Measurements from ENCODE around the gene CTNNA1. TPM values are rescaled to one million over a fixed set of nuclear protein-coding genes. Genes with fewer than 3 reads are reported as not detected.
A peak's percentile ranks its signal among the peaks of the same experiment; 100 is the strongest.
"Not testable (repeated sequence)": the region's sequence is repeated elsewhere in the genome, so short reads cannot be mapped to it uniquely, and the experiment has no call there.

Gene CTNNA1, protein sequence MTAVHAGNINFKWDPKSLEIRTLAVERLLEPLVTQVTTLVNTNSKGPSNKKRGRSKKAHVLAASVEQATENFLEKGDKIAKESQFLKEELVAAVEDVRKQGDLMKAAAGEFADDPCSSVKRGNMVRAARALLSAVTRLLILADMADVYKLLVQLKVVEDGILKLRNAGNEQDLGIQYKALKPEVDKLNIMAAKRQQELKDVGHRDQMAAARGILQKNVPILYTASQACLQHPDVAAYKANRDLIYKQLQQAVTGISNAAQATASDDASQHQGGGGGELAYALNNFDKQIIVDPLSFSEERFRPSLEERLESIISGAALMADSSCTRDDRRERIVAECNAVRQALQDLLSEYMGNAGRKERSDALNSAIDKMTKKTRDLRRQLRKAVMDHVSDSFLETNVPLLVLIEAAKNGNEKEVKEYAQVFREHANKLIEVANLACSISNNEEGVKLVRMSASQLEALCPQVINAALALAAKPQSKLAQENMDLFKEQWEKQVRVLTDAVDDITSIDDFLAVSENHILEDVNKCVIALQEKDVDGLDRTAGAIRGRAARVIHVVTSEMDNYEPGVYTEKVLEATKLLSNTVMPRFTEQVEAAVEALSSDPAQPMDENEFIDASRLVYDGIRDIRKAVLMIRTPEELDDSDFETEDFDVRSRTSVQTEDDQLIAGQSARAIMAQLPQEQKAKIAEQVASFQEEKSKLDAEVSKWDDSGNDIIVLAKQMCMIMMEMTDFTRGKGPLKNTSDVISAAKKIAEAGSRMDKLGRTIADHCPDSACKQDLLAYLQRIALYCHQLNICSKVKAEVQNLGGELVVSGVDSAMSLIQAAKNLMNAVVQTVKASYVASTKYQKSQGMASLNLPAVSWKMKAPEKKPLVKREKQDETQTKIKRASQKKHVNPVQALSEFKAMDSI
- 100 to 1,000 TPM; 223 to 304 (median 263) TPM for total RNA-seq

DNA sequence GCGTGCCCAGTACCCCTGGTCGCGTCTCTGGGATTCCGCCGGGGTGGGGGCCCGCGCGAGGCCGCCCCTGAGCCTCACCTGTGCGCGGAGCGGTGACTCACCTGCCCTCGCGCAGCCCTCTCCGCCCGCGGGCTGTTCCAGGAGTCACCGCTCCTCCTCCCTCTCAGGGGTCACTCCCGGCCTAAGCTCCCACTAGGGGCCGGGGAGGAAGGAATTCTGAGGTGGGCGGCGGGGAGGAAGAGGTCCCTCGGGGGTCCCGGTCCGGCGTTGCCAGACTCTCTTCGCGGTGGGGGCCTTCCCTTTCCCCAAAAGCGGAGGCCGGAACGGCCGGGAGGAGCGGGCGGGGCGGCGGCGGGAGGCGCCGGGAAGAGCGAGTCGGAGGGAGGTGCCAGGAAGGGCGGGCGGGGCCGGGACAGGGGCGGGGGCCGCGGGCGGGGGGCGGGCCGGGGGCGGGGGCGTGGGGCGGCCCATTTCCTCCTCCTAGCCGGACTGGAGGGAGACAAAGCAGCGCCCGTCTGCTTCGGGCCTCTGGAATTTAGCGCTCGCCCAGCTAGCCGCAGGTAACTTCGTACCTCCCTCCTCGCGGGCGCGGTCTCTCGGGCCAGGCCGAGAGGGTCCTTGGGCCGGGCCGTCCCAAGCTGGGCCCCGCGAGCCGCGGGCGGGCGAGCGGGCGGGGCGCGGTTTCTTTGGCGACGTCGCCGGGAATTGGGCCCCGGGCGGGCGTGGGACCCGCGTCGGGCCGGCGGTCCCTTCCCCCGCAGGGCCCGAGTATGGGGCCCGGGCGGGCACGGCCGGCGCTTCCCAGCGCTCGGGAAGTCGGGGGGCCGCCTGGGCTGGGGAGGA lies at the start of gene CTNNA1:
TSS of gene CTNNA1 (plus strand) at position 475 of the 843 bp plus-strand sequence. CDS start 28,500 bp downstream, outside the sequence.
- intact Hi-C loops (cut with DNase I; ENCODE audit: low total_unique reads): no loop called here
- TF ChIP-seq, protein P1, sequence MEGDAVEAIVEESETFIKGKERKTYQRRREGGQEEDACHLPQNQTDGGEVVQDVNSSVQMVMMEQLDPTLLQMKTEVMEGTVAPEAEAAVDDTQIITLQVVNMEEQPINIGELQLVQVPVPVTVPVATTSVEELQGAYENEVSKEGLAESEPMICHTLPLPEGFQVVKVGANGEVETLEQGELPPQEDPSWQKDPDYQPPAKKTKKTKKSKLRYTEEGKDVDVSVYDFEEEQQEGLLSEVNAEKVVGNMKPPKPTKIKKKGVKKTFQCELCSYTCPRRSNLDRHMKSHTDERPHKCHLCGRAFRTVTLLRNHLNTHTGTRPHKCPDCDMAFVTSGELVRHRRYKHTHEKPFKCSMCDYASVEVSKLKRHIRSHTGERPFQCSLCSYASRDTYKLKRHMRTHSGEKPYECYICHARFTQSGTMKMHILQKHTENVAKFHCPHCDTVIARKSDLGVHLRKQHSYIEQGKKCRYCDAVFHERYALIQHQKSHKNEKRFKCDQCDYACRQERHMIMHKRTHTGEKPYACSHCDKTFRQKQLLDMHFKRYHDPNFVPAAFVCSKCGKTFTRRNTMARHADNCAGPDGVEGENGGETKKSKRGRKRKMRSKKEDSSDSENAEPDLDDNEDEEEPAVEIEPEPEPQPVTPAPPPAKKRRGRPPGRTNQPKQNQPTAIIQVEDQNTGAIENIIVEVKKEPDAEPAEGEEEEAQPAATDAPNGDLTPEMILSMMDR (IDR thresholded peaks at IDR 0.05): peak in 1 of 3 donors; percentile 9
- peak in 1 of 2 donors; percentile 52 for TF ChIP-seq POLR2A (IDR thresholded peaks at IDR 0.05)
- WGBS, 2 donors: 0 to 1% methylated on average over 14 to 57 of the region's 102 CpGs

DNA sequence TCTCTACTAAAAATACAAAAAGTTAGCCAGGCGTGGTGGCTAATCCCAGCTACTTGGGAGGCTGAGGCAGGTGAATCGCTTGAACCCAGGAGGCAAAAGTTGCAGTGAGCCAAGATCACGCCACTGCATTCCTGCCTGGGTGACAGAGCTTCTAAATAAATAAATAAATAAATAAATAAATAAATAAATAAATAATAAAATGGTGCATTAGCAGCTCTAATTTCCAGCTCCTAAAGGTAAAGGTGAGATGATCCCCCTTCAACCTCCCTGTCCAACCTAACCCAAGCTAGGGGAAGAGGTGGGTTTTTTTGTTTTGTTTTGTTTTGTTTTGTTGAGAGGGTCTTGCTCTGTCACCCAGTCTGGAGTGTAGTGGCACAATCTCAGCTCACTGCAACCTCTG lies 49.4 kb upstream of the CTNNA1 start:
- whole genome bisulfite sequencing, 2 donors: 89 to 93% methylated on average over 3 of the region's 3 CpGs
- peak in 1 of 2 donors; percentile 42 for DNase-seq (ENCODE audit: low spot score in 2 of 2)
- intact Hi-C loops (cut with DNase I; ENCODE audit: low total_unique reads); H3K4me3 ChIP-seq (ENCODE audit: low read depth, poor library complexity, severe bottlenecking): not testable (repeated sequence)

More for the DNA sequence above, at the start of gene CTNNA1:
- H3K4me3 ChIP-seq (ENCODE audit: low read depth, poor library complexity, severe bottlenecking): peak within 1 kb of the TSS; percentile 95
- peak; percentile 60 to 95 for DNase-seq (ENCODE audit: low spot score in 2 of 2)

DNA sequence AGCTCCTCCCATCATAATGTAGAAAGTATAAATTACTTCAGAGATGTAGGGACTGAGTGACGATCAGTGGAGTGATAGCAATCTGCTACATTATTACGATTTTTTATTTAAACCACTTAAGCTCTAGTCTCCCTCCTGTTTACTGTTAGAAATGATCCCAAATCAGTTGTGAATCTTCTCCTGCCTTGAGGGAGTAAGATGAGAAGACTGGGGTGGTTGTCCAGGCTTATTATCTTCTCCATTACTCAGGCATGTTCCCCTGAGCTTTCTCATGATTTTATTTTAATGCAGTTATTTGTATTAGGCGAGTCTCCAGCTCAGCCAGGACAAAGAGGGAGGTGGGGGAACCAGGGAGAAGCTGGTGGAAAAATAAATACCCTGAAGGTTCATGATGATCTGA lies 48.2 kb upstream of the CTNNA1 start:
- H3K4me3 ChIP-seq (ENCODE audit: low read depth, poor library complexity, severe bottlenecking): no peak overlapping the region
- WGBS, 2 donors: 61 to 62% methylated on average over 3 of the region's 3 CpGs
- no peak for DNase-seq (ENCODE audit: low spot score in 2 of 2)
- TF ChIP-seq, protein P1 (IDR thresholded peaks at IDR 0.05): no peak
- TF ChIP-seq POLR2A (IDR thresholded peaks at IDR 0.05): no peak
- intact Hi-C loops (cut with DNase I; ENCODE audit: low total_unique reads): no loop called here

DNA sequence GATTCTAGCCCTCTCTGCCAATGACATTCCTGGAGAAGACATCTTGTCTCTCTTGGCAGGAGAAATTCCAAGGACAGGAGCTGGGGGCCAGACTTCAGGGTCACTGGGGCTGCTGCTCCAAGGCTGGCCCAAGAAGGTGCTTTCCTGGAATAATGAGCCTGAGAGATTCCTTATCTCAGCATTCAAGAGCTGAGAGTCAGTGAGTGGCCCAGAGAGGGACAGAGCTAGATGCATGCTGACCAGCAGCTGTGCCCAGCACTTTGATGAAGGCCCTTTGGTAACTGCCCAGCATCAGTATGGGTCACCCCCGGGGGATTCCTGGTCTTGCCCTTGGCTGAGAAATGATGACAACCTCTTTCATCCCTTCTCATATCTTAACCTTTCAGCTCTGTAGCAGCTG lies 47.7 kb upstream of the CTNNA1 start:
- H3K4me3 ChIP-seq (ENCODE audit: low read depth, poor library complexity, severe bottlenecking): no peak overlapping the region
- no peak for DNase-seq (ENCODE audit: low spot score in 2 of 2)
- WGBS, 2 donors: 92 to 94% methylated on average over 1 of the region's 1 CpG
- TF ChIP-seq POLR2A (IDR thresholded peaks at IDR 0.05): no peak
- TF ChIP-seq, protein P1 (IDR thresholded peaks at IDR 0.05): no peak
- intact Hi-C loops (cut with DNase I; ENCODE audit: low total_unique reads): no loop called here

DNA sequence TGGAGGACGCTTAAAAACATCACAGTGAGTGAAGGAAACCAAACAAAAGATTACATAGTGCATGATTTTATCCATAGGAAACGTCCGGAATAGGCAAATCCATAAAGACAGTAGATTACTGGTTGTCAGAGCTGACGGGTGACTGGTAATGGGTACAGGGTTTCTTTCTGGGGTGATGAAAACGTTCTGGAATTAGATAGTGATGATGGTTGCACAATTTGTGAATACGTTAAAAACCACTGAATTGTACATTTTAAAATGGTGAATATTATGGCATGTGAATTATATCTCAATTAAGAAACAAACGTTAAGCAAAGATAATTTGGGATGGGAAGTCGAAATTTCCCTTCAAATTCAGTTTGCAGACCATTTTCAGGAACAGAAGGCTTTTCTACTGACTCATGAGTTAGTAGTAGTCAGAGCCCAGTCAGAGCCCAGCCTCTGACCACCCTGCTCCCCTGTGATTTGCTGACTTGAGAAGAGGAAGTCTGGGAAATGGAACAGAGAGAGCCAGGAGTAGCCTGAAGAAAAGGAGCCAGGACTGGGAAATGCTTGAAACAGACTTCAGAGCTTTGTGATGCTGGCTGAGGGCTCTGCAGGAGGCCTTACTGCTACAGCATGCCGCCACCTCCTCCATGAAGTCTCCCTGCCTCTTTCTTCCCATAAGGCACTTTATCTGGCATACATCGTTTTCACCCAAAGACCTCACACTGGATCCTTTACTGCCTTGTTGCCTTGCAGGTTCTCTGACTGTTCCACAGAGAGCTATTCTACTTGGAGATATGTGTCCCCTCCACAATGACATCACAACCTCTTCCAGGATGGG lies 46.4 kb upstream of the CTNNA1 start:
- WGBS, 2 donors: 75 to 76% methylated on average over 10 of the region's 10 CpGs
- intact Hi-C loops (cut with DNase I; ENCODE audit: low total_unique reads): no loop called here
- DNase-seq (ENCODE audit: low spot score in 2 of 2): peak in 1 of 2 donors; percentile 23
- H3K4me3 ChIP-seq (ENCODE audit: low read depth, poor library complexity, severe bottlenecking): no peak overlapping the region
- TF ChIP-seq, protein P1 (IDR thresholded peaks at IDR 0.05): no peak
- TF ChIP-seq POLR2A (IDR thresholded peaks at IDR 0.05): no peak

Measured in lower leg skin (tissue), 4 donors.